DND-41 (cell line): ENCODE results near the gene FIGNL2.

ENCODE experiments used
- ATAC-seq: fragments of 200-7000 bp; cut with Tn5 transposase; 3 replicates; pipeline ENCODE4 v1.9.1; 2021; ENCODE audit warnings: low read depth; ENCODE audit not compliant: insufficient read depth
- DNase-seq: peaks from one replicate; pipeline ENCODE4 v3.0.0-alpha.2; 2020
- H2AFZ ChIP-seq: 2 replicates; pipeline ENCODE4 v1.6.0; 2012; ENCODE audit warnings: low read depth, low read length
- H3K27ac ChIP-seq: 2 replicates; pipeline ENCODE4 v1.5.1; 2012; ENCODE audit warnings: low read length, inconsistent platforms
- H3K27me3 ChIP-seq: fragments of 200-600 bp; sonication (generic); 2 replicates; pipeline ENCODE4 v1.6.0; 2012; ENCODE audit warnings: low read length, mild to moderate bottlenecking, inconsistent platforms; ENCODE audit not compliant: insufficient read depth, poor library complexity
- H3K36me3 ChIP-seq: 2 replicates; pipeline ENCODE4 v1.5.1; 2012; ENCODE audit warnings: low read length, inconsistent platforms; ENCODE audit not compliant: insufficient read depth
- H3K4me1 ChIP-seq: 2 replicates; pipeline ENCODE4 v1.5.1; 2012; ENCODE audit warnings: mild to moderate bottlenecking, low read length; ENCODE audit not compliant: insufficient read depth
- H3K4me2 ChIP-seq: 2 replicates; pipeline ENCODE4 v1.6.0; 2012; ENCODE audit warnings: mild to moderate bottlenecking, moderate library complexity, low read length, inconsistent platforms; ENCODE audit not compliant: insufficient read depth
- H3K4me3 ChIP-seq, 2 experiments: fragments of 200-600 bp in 1 of 2; shearing (Covaris generic) in 1 of 2; 2 replicates each; pipeline ENCODE4 v1.5.1; 2012 to 2016; ENCODE audit warnings: inconsistent platforms in 2 of 2, low read length in 2 of 2, mild to moderate bottlenecking in 2 of 2, low read depth in 1 of 2, moderate library complexity in 1 of 2
- H3K79me2 ChIP-seq: 2 replicates; pipeline ENCODE4 v1.6.0; 2012; ENCODE audit warnings: low read length, inconsistent platforms; ENCODE audit not compliant: insufficient read depth
- H3K9ac ChIP-seq: 2 replicates; pipeline ENCODE4 v1.6.0; 2012; ENCODE audit warnings: low read depth, mild to moderate bottlenecking, inconsistent platforms, low read length, moderate library complexity
- H3K9me3 ChIP-seq: 2 replicates; pipeline ENCODE4 v1.5.1; 2012; ENCODE audit warnings: low read length, moderate library complexity, mild to moderate bottlenecking, inconsistent platforms; ENCODE audit not compliant: insufficient read depth, severe bottlenecking
- H4K20me1 ChIP-seq: 2 replicates; pipeline ENCODE4 v1.6.0; 2012; ENCODE audit warnings: low read length; ENCODE audit not compliant: insufficient read depth
- EZH2 ChIP-seq: IDR thresholded peaks from 3 replicates; pipeline ENCODE4 v1.6.1; 2012; ENCODE audit warnings: borderline replicate concordance, low read depth, mild to moderate bottlenecking, moderate library complexity, low read length, inconsistent platforms; ENCODE audit not compliant: severe bottlenecking
- TF ChIP-seq, protein P1 (sequence below): IDR thresholded peaks from 2 replicates; pipeline ENCODE4 v1.5.1; 2012; ENCODE audit warnings: borderline replicate concordance, low read length, moderate library complexity, mild to moderate bottlenecking; ENCODE audit not compliant: poor library complexity, severe bottlenecking; ENCODE audit errors: extremely low read depth

Gene FIGNL2

DNA sequence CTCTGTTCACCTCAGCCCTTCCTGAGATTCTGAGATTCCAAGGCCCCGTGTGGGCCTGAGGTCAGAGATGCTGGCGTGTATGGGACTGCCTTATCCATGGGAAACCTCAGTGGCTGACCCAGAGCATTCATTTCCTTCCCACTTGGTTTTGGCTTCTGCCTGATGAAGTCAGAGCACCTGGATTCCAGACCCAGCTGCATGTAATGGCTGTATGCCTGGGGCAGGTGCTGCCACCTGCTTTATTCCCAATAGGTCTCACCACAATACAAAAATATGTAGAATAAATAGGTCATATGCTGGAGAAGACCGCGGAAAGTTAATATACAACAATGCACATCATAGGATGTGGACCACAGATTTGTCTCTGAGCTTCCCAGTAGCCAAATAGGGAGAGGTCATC, 25.6 kb downstream of the FIGNL2 start:
- Histone ChIP-seq H3K36me3 (no peaks in the 10 kb centered on the region; the same call in 1 of the 2 replicates), H3K9ac (no peak overlapping the region), H3K27me3 (no peaks in the 10 kb centered on the region), H3K4me1 (peaks cover 40% of the 10 kb centered on the region), H4K20me1 (0 out of 2 replicates have a peak, but pooled peaks cover 5% of the 10 kb centered on the region), H2AFZ (no peak overlapping the region), H3K27ac (no peak overlapping the region), H3K79me2 (peaks cover 26% of the 10 kb centered on the region), H3K9me3 (no peaks in the 10 kb centered on the region), H3K4me2 (no peak overlapping the region), H3K4me3 (no peak overlapping the region)
- ATAC-seq, result no peak
- no peak for DNase-seq
- TF ChIP-seq, protein P1, sequence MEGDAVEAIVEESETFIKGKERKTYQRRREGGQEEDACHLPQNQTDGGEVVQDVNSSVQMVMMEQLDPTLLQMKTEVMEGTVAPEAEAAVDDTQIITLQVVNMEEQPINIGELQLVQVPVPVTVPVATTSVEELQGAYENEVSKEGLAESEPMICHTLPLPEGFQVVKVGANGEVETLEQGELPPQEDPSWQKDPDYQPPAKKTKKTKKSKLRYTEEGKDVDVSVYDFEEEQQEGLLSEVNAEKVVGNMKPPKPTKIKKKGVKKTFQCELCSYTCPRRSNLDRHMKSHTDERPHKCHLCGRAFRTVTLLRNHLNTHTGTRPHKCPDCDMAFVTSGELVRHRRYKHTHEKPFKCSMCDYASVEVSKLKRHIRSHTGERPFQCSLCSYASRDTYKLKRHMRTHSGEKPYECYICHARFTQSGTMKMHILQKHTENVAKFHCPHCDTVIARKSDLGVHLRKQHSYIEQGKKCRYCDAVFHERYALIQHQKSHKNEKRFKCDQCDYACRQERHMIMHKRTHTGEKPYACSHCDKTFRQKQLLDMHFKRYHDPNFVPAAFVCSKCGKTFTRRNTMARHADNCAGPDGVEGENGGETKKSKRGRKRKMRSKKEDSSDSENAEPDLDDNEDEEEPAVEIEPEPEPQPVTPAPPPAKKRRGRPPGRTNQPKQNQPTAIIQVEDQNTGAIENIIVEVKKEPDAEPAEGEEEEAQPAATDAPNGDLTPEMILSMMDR, result no peak
- TF ChIP-seq EZH2, result no peak

DNA sequence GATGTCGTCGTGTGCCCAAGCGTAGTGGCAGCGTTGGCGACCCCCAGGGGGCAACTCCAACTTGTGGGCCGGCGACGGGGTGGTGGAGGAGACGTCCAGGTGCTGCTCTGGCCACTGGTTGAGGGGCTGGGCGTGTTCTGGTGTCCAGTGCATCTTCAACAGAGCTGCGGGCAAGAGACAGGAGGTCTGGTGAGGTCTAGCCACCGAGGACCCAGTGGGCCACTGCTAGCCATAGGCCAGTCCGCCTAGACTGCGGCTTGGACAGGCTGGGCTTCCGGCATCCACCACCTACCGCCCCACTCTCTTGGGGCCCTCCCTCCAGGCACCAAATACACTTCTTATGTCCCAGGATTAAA, 26.3 kb downstream of the FIGNL2 start:
- no peak for DNase-seq
- Histone ChIP-seq H3K4me2 (peak overlapping the region; percentile 92), H2AFZ (no peak overlapping the region), H3K9me3 (no peaks in the 10 kb centered on the region), H3K27ac (no peak overlapping the region), H3K9ac (peak overlapping the region; percentile 98), H3K27me3 (no peaks in the 10 kb centered on the region), H3K4me3 (peak overlapping the region in 1 of 2 experiments; percentile 84; a peak in 2 of 4 replicates), H3K79me2 (peaks cover 26% of the 10 kb centered on the region), H4K20me1 (0 out of 2 replicates have a peak, but pooled peaks cover 5% of the 10 kb centered on the region), H3K4me1 (peaks cover 33% of the 10 kb centered on the region), H3K36me3 (no peaks in the 10 kb centered on the region; the same call in 1 of the 2 replicates)
- TF ChIP-seq EZH2, result no peak
- TF ChIP-seq, protein P1, result no peak
- ATAC-seq, result no peak

DNA sequence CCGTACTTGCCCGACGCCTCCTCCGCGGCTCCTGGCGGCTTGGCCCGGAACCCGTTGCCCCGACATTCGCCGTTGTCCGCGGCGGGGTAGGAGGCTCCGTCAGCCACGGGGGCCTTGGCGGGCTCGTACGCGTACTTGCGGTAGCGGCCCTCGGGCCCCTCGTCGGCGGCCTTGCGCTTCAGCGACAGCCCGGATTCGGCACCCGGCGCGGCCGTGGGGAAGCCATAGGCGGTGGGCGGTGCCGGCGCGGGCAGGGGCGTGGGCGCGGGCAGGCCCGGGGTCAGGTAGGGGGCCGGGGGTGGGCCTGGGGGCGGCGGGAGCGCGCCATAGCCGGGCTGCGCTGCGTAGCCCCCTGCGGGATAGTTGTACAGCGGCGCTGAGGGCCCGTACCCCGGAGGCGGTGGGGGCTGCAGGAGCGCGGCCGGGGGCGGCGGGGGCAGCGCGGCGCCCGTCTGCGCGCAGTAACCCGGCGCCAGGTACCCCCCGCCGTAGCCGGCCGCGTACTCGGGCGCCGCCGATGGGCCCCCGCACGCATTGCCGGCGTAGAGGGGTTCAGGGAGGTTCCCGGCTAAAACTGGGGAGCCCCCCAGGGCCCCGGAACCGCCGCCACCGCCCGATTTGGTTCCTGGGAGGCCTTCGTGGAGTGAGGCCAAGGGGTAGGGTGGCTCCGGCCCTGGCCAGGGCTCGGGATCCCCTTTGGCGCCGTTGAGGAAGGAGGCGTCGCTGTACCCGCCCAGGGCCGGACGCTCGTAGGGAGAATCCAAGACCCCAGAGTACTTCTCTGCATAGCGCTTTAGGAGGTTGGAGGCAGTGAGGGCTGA, 26.9 kb downstream of the FIGNL2 start:
- no peaks in the 10 kb centered on the region for H3K27me3 ChIP-seq
- H3K9ac ChIP-seq, result peak overlapping the region; percentile 98
- TF ChIP-seq, protein P1, result no peak
- H3K9me3 ChIP-seq, result no peaks in the 10 kb centered on the region
- H3K36me3 ChIP-seq, result no peaks in the 10 kb centered on the region; the same call in 1 of the 2 replicates
- 0 out of 2 replicates have a peak, but pooled peaks cover 5% of the 10 kb centered on the region for H4K20me1 ChIP-seq
- H3K27ac ChIP-seq, result peak overlapping the region; percentile 76
- H3K79me2 ChIP-seq, result peaks cover 26% of the 10 kb centered on the region
- H3K4me3 ChIP-seq, result peak overlapping the region; percentile 59 to 84
- H3K4me2 ChIP-seq, result peak overlapping the region; percentile 92
- H2AFZ ChIP-seq, result peak overlapping the region; percentile 86
- peak; percentile 57 for DNase-seq
- H3K4me1 ChIP-seq, result peaks cover 28% of the 10 kb centered on the region
- ATAC-seq, result peak; percentile 47
